Upper lobe of right lung (tissue), 1 donor: ENCODE results near the gene ADAMTS19. TPM values are rescaled to one million over a fixed set of nuclear protein-coding genes. Genes with fewer than 3 reads are reported as not detected.
"Not testable (repeated sequence)": the region's sequence is repeated elsewhere in the genome, so short reads cannot be mapped to it uniquely, and the experiment has no call there.

ENCODE experiments used
- ATAC-seq: fragments of 200-7000 bp; cut with Tn5 transposase; one replicate; pipeline ENCODE4 v1.9.1; 2020; ENCODE audit warnings: mild to moderate bottlenecking, moderate library complexity
- DNase-seq: peaks from one replicate; pipeline ENCODE4 v3.0.0-alpha.2; 2020
- H3K27ac ChIP-seq: fragments of 200-600 bp; one replicate; pipeline ENCODE4 v1.8.0; 2022
- H3K27me3 ChIP-seq: fragments of 200-600 bp; one replicate; pipeline ENCODE4 v1.8.0; 2022; ENCODE audit warnings: mild to moderate bottlenecking
- H3K36me3 ChIP-seq: fragments of 200-600 bp; one replicate; pipeline ENCODE4 v1.8.0; 2022
- H3K4me1 ChIP-seq: fragments of 200-600 bp; one replicate; pipeline ENCODE4 v1.8.0; 2022
- H3K4me3 ChIP-seq: fragments of 200-600 bp; one replicate; pipeline ENCODE4 v1.8.0; 2022; ENCODE audit warnings: mild to moderate bottlenecking
- H3K9me3 ChIP-seq: fragments of 200-600 bp; one replicate; pipeline ENCODE4 v1.8.0; 2022
- CTCF ChIP-seq: fragments of 200-600 bp; IDR thresholded peaks from one replicate; pipeline ENCODE4 v1.8.0; 2022; ENCODE audit warnings: antibody characterized with exemption
- intact Hi-C: fragments of 100-400 bp; cut with DNase I; formaldehyde crosslinking; loops from one replicate; pipeline ENCODE4 v1.11.0; 2022
- total RNA-seq: library from RNA; stranded (reverse); fragmentation: NEBNext Ultra II Directional; extraction: Animal tissue kit (Norgen Biotek cat#: 25700); gene quantifications from one replicate; pipeline ENCODE4 v1.2.1, GENCODE V29; 2021
- donor health status: DM: no; HTN: yes; CAD: no; lungs with severe emphysema.

ADAMTS19 gene
- total RNA-seq, 1 donor from 2014 or later = not detected

DNA sequence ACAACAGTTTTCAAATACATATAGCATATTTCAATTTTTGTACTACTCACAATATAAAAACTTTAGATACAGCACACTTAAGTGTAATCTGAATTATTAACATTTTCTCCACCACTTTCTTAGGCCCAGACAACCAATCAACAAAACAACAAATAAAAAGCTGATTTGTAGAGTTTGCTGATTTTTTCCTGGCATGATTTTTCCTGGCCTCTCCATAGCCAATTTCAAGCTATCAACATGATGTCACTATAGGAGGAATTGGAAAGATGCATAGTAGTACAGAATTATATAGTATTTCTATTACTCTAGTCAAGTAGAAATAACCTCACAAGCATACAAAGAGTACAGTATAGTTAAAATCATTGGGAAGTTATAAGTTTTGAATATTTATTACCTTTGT, 35.1 kb upstream of the ADAMTS19 start:
- H3K27ac ChIP-seq = no peak overlapping the region

DNA sequence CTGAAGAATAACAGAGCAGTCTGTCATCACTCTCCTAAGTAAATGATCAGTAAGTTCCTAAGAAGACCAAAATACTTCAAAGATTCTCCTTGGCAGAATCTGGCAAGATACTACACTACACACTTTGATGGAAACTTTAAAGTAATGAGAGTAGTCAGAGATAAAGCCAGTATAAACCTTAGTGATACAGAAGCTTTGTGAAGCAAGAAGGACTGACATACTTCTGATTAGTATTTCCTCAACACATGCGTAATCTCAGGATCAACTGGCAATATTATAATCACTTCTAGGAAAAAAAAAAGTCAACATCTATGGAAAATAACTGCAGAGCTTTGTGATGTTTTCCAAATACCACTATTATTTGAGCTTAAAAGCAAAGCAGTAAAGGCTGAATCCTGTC, 34.0 kb upstream of the ADAMTS19 start:
- H3K36me3 ChIP-seq = no peaks in the 10 kb centered on the region
- H3K27me3 ChIP-seq = no peaks in the 10 kb centered on the region
- no peaks in the 10 kb centered on the region for H3K4me1 ChIP-seq
- intact Hi-C loops = no loop called here
- H3K27ac ChIP-seq = no peak overlapping the region
- H3K9me3 ChIP-seq = no peaks in the 10 kb centered on the region
- no peak for TF ChIP-seq CTCF
- H3K4me3 ChIP-seq = no peak overlapping the region
- DNase-seq (no peak), ATAC-seq (no peak)

More for the DNA sequence above, 35.1 kb upstream of the ADAMTS19 start:
- DNase-seq (no peak), ATAC-seq (no peak)
- H3K36me3 ChIP-seq = no peaks in the 10 kb centered on the region
- H3K27me3 ChIP-seq = no peaks in the 10 kb centered on the region
- H3K4me1 ChIP-seq = no peaks in the 10 kb centered on the region
- no peaks in the 10 kb centered on the region for H3K9me3 ChIP-seq
- intact Hi-C loops = no loop called here
- H3K4me3 ChIP-seq = no peak overlapping the region
- TF ChIP-seq CTCF = no peak

- H3K9me3 ChIP-seq, ATAC-seq, intact Hi-C loops, H3K4me3 ChIP-seq, H3K27ac ChIP-seq, H3K27me3 ChIP-seq, H3K4me1 ChIP-seq, DNase-seq, H3K36me3 ChIP-seq: not testable (repeated sequence)
Measured at GRCh38 chr5:129428636-129429035, 31.5 kb upstream of the ADAMTS19 start.

DNA sequence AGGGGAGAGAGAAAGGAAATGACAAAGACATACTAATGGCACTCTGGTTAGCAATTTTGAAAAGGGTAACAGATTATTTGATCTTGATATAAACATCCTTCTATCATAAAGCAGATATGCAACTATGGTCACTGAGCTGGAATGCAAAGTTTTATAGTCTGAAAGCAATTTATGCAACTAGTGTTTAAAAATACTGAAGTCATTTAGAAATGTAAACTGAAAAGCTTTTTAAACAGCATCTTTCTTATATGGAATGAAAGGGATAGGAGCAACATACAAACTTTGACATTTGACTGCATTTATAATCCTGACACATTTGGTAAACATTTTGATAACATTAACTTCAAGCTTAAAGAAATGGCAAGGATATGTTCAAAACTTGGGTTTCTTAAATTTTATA, 28.7 kb upstream of the ADAMTS19 start:
- ATAC-seq = no peak
- intact Hi-C loops = no loop called here
- Histone ChIP-seq H3K4me1 (no peaks in the 10 kb centered on the region), H3K4me3 (no peak overlapping the region), H3K36me3 (no peaks in the 10 kb centered on the region), H3K27ac (no peak overlapping the region), H3K9me3 (no peaks in the 10 kb centered on the region), H3K27me3 (no peaks in the 10 kb centered on the region)
- no peak for DNase-seq
- TF ChIP-seq CTCF = no peak

DNA sequence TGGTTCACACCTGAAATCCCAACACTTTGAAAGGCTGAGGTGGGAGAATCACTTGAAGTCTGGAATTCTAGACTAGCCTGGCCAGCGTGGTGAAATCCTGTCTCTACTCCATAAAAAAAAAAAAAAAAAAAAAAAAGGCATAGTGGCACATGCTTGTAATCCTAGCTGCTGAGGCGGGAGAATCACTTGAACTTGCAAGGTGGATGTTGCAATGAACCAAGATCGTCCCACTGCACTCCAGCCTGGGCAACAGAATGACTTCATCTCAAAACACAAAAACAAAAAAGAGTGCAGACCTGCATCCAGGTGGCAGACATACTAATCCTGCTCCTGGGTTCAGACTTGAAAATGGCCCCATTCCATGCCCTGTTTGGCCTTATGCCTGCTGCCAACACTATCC, 21.8 kb upstream of the ADAMTS19 start:
- no peak for TF ChIP-seq CTCF
- intact Hi-C loops = no loop called here
- Histone ChIP-seq H3K4me3 (no peak overlapping the region), H3K27me3 (no peaks in the 10 kb centered on the region), H3K27ac (no peak overlapping the region), H3K36me3 (no peaks in the 10 kb centered on the region), H3K4me1 (no peaks in the 10 kb centered on the region), H3K9me3 (no peaks in the 10 kb centered on the region)
- DNase-seq (no peak), ATAC-seq (no peak)

- no peaks in the 10 kb centered on the region for H3K27me3 ChIP-seq
- DNase-seq (no peak), ATAC-seq (peak; percentile 36)
- intact Hi-C loops = no loop called here
- no peaks in the 10 kb centered on the region for H3K4me1 ChIP-seq
- no peak overlapping the region for H3K4me3 ChIP-seq
- no peak overlapping the region for H3K27ac ChIP-seq
- no peaks in the 10 kb centered on the region for H3K9me3 ChIP-seq
- no peaks in the 10 kb centered on the region for H3K36me3 ChIP-seq
- TF ChIP-seq CTCF = no peak
Measured at GRCh38 chr5:129440424-129440823, 19.7 kb upstream of the ADAMTS19 start.
